Loucy (cell line): Measurements from ENCODE around the gene ANKRD33B.

Experiments
- H2AFZ ChIP-seq: fragments of 200-600 bp; sonication (generic); 2 replicates; pipeline ENCODE4 v1.6.0; 2016; ENCODE audit warnings: antibody characterized with exemption, mild to moderate bottlenecking, low read length, moderate library complexity
- H3F3A ChIP-seq: fragments of 200-600 bp; 2 replicates; pipeline ENCODE4 v1.6.0; 2016; ENCODE audit warnings: antibody characterized with exemption, low read depth, mild to moderate bottlenecking
- H3K27me3 ChIP-seq: fragments of 200-600 bp; sonication (generic); 2 replicates; pipeline ENCODE4 v1.6.1; 2014; ENCODE audit warnings: low read length, mild to moderate bottlenecking; ENCODE audit not compliant: insufficient read depth, poor library complexity, severe bottlenecking
- H3K36me3 ChIP-seq: fragments of 200-600 bp; sonication (generic); 2 replicates; pipeline ENCODE4 v1.6.1; 2016; ENCODE audit warnings: low read length; ENCODE audit not compliant: insufficient read depth
- H3K4me1 ChIP-seq: fragments of 200-600 bp; sonication (generic); 2 replicates; pipeline ENCODE4 v1.5.1; 2014; ENCODE audit warnings: low read length, mild to moderate bottlenecking; ENCODE audit not compliant: insufficient read depth, poor library complexity, severe bottlenecking
- H3K4me2 ChIP-seq: fragments of 200-600 bp; sonication (generic); 2 replicates; pipeline ENCODE4 v1.6.0; 2014; ENCODE audit warnings: antibody characterized with exemption, low read length, low read depth, mild to moderate bottlenecking; ENCODE audit not compliant: poor library complexity, severe bottlenecking
- H3K4me3 ChIP-seq: fragments of 200-600 bp; sonication (generic); 2 replicates; pipeline ENCODE4 v1.5.1; 2014; ENCODE audit warnings: low read length, mild to moderate bottlenecking, mixed read lengths; ENCODE audit not compliant: poor library complexity, severe bottlenecking
- H3K79me2 ChIP-seq: fragments of 200-600 bp; sonication (generic); 2 replicates; pipeline ENCODE4 v1.6.1; 2014; ENCODE audit warnings: low read length; ENCODE audit not compliant: insufficient read depth
- H3K9ac ChIP-seq: fragments of 200-600 bp; sonication (generic); 2 replicates; pipeline ENCODE4 v1.6.0; 2014; ENCODE audit warnings: mild to moderate bottlenecking, low read depth, low read length, moderate library complexity; ENCODE audit not compliant: poor library complexity, severe bottlenecking
- H3K9me2 ChIP-seq: fragments of 200-600 bp; sonication (generic); replicated peaks from 2 replicates; pipeline ENCODE4 v1.6.1; 2016; ENCODE audit warnings: low read depth, low read length, mixed read lengths
- H3K9me3 ChIP-seq: fragments of 200-600 bp; sonication (generic); 2 replicates; pipeline ENCODE4 v1.6.1; 2014; ENCODE audit warnings: mild to moderate bottlenecking, antibody characterized with exemption, low read length, low read depth; ENCODE audit not compliant: insufficient read depth
- H4K20me1 ChIP-seq: fragments of 200-600 bp; sonication (generic); 2 replicates; pipeline ENCODE4 v1.6.0; 2014; ENCODE audit warnings: antibody characterized with exemption, low read length, mild to moderate bottlenecking; ENCODE audit not compliant: insufficient read depth, poor library complexity, severe bottlenecking
- EZH2phosphoT487 ChIP-seq: fragments of 200-600 bp; IDR thresholded peaks from 2 replicates; pipeline ENCODE4 v1.6.1; 2018; ENCODE audit warnings: antibody characterized with exemption, mild to moderate bottlenecking, moderate library complexity, borderline replicate concordance
- TF ChIP-seq, protein P1 (sequence below): fragments of 200-600 bp; sonication (generic); conservative IDR thresholded peaks from 2 replicates; pipeline ENCODE4 v1.5.1; 2014; ENCODE audit warnings: mild to moderate bottlenecking, antibody characterized with exemption, low read length

ANKRD33B gene

DNA sequence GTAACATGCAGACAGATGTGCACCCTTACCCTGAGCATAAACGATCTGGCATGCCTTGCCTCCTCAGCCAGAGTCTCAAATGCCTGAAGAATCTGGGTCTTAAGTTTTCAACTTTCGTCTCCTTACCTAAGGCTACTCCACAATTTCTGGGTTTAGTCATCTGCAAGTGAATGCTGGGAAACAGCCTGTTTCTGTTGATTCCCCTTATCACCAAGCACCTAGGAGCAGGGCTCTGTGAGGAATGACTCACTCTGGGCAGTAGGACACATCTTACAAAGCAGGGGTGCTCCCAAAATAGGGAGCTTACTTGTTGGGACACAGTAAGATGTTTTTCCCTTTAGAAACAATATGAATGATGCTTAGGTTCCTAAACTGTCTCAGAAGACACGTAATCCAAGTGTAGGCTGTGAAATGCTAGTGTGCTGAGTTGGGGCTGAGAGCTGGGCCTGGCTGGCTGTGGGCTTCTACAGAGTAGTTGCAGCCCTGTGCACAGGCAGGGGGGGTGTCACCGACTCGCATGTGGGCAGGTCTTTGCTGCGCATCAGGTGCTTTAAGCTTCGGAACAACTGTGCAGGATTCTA is 139.1 kb downstream of the ANKRD33B start:
- H3K4me1 ChIP-seq = peaks cover 28% of the 10 kb centered on the region
- no peaks in the 10 kb centered on the region for H3K27me3 ChIP-seq
- H3K79me2 ChIP-seq = 0 out of 2 replicates have a peak, but pooled peaks cover 4% of the 10 kb centered on the region
- H3K36me3 ChIP-seq = no peaks in the 10 kb centered on the region; the same call in 1 of the 2 replicates
- no peaks in the 10 kb centered on the region for H3K9me3 ChIP-seq
- H3K4me2 ChIP-seq = no peak overlapping the region
- no peak overlapping the region for H3K4me3 ChIP-seq
- no peaks in the 10 kb centered on the region; the same call in 1 of the 2 replicates for H3F3A ChIP-seq
- no peak for TF ChIP-seq EZH2phosphoT487
- TF ChIP-seq, protein P1, sequence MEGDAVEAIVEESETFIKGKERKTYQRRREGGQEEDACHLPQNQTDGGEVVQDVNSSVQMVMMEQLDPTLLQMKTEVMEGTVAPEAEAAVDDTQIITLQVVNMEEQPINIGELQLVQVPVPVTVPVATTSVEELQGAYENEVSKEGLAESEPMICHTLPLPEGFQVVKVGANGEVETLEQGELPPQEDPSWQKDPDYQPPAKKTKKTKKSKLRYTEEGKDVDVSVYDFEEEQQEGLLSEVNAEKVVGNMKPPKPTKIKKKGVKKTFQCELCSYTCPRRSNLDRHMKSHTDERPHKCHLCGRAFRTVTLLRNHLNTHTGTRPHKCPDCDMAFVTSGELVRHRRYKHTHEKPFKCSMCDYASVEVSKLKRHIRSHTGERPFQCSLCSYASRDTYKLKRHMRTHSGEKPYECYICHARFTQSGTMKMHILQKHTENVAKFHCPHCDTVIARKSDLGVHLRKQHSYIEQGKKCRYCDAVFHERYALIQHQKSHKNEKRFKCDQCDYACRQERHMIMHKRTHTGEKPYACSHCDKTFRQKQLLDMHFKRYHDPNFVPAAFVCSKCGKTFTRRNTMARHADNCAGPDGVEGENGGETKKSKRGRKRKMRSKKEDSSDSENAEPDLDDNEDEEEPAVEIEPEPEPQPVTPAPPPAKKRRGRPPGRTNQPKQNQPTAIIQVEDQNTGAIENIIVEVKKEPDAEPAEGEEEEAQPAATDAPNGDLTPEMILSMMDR = no peak
- peaks cover 7% of the 10 kb centered on the region for H4K20me1 ChIP-seq
- no peak overlapping the region for H3K9ac ChIP-seq
- no peak overlapping the region for H2AFZ ChIP-seq
- no peaks in the 10 kb centered on the region for H3K9me2 ChIP-seq

DNA sequence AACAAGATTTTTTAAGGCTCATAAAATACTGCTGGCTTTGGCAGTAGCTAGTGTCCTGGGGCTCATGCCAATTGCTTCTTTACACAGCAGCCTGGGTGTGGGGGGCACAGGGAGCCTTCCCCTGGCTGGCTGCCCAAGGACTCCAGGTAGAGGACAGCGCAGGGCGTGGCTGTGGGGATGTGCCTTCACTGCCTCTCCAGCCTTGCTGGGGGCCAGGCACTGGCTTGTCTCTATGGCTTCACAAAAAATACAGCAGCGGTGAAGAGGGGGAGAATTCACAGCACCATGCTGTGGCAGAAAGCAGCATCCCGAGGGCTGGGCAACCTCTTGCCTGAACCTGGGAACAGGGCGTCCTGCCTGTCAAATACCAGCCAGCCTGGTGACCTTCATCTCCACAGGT is 139.8 kb downstream of the ANKRD33B start:
- Histone ChIP-seq H3K79me2 (0 out of 2 replicates have a peak, but pooled peaks cover 4% of the 10 kb centered on the region), H3K9me2 (no peaks in the 10 kb centered on the region), H3K9ac (no peak overlapping the region), H4K20me1 (peaks cover 7% of the 10 kb centered on the region), H3K27me3 (no peaks in the 10 kb centered on the region), H3K36me3 (no peaks in the 10 kb centered on the region; the same call in 1 of the 2 replicates), H3K4me2 (no peak overlapping the region), H3K9me3 (no peaks in the 10 kb centered on the region), H2AFZ (no peak overlapping the region), H3K4me1 (peaks cover 28% of the 10 kb centered on the region), H3K4me3 (no peak overlapping the region), H3F3A (no peaks in the 10 kb centered on the region; the same call in 1 of the 2 replicates)
- no peak for TF ChIP-seq EZH2phosphoT487
- TF ChIP-seq, protein P1 = no peak

DNA sequence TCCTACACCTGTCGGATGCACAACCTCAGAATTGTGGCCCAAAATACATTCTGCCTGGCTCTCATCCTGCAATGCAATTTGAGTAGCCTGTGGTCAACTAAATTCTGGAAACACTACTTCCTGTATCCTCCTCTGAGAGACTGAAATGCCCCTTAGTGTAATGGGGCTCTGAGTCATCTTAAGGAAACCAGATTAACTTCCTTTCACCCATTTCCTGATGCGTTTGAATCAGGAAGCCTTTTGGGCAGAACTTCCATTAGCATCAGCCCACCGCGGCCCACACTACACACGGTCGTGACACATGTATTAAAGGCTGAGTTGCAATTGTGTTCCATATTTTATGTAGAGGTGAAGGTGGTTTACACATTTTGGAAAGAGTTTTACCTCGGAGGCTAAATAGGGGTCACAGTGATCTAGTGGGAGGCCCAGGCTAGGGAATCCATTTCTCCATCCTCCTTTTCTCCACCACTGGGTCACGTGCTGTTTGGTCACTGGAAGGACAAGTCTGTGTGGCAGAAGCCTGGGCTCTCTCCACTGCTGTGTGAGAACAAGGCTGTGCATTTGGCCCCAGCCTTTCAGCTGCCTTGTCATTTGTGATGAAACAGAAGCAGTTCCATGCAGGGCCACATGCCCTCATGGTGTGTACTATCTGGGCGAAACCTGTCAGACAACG is 141.2 kb downstream of the ANKRD33B start:
- no peaks in the 10 kb centered on the region for H3K9me2 ChIP-seq
- H2AFZ ChIP-seq = no peak overlapping the region
- H3K9ac ChIP-seq = peak overlapping the region; percentile 13
- TF ChIP-seq EZH2phosphoT487 = no peak
- TF ChIP-seq, protein P1 = no peak
- H3K4me3 ChIP-seq = peak overlapping the region; percentile 41
- H3K27me3 ChIP-seq = no peaks in the 10 kb centered on the region
- no peaks in the 10 kb centered on the region; the same call in 1 of the 2 replicates for H3F3A ChIP-seq
- H4K20me1 ChIP-seq = peaks cover 7% of the 10 kb centered on the region
- no peaks in the 10 kb centered on the region; the same call in 1 of the 2 replicates for H3K36me3 ChIP-seq
- no peaks in the 10 kb centered on the region for H3K9me3 ChIP-seq
- 0 out of 2 replicates have a peak, but pooled peaks cover 4% of the 10 kb centered on the region for H3K79me2 ChIP-seq
- peak overlapping the region; percentile 72 for H3K4me2 ChIP-seq
- peaks cover 28% of the 10 kb centered on the region for H3K4me1 ChIP-seq
